GM12864 (cell line): ENCODE measurements around the gene TRUB2.
"Not testable (repeated sequence)": the region's sequence is repeated elsewhere in the genome, so short reads cannot be mapped to it uniquely, and the experiment has no call there.

Experiments used
- DNase-seq: peaks from one replicate; pipeline ENCODE4 v3.0.0-alpha.2; 2011; ENCODE audit warnings: low read depth
- H3K4me3 ChIP-seq: 2 replicates; pipeline ENCODE4 v1.5.1; 2011; ENCODE audit warnings: mild to moderate bottlenecking, low read depth, low read length, control low read depth
- TF ChIP-seq, protein P1 (sequence below): IDR thresholded peaks from 2 replicates; pipeline ENCODE4 v1.5.1; 2011; ENCODE audit warnings: low read depth, mild to moderate bottlenecking, moderate library complexity, low read length, control low read depth, inconsistent platforms; ENCODE audit errors: missing control alignments

The TRUB2 gene

DNA sequence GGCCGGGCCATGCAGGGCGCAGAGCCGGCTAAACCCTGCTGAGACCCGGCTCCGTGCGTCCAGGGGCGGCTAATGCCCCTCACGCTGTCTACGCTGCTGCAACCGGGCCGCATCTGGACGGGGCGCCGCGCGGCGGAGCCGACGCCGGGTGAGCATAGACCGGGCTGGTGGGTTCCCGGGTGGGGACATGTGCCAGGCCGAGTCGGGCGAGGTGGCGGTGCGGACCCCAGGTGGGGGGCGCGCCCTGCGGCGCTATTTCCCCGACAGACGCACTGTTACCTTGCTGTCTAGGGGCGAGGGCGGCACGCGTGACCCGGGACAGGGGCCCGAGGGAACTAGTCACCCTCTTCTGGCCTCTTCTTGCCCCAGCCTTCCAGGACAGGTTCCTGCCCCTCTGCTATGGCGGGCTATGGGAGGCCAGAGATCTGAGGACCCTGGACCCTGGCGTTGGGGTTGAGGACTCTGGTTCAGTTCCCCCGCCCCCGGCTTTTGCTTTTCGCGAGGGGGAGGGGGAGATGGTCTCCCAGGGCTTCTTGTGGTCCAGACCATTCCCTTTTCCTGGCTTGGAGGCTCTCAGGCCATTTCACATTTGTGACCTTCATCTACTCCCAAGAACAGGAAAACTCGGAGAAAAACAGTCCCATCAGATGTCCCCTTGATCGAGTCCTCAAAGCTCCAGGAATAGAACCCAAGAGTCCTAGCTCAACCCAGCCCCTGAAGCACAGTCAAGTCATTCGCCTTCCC is 18.6 kb upstream of the TRUB2 start:
- H3K4me3 ChIP-seq, result peak overlapping the region; percentile 87
- DNase-seq, result no peak
- TF ChIP-seq, protein P1, sequence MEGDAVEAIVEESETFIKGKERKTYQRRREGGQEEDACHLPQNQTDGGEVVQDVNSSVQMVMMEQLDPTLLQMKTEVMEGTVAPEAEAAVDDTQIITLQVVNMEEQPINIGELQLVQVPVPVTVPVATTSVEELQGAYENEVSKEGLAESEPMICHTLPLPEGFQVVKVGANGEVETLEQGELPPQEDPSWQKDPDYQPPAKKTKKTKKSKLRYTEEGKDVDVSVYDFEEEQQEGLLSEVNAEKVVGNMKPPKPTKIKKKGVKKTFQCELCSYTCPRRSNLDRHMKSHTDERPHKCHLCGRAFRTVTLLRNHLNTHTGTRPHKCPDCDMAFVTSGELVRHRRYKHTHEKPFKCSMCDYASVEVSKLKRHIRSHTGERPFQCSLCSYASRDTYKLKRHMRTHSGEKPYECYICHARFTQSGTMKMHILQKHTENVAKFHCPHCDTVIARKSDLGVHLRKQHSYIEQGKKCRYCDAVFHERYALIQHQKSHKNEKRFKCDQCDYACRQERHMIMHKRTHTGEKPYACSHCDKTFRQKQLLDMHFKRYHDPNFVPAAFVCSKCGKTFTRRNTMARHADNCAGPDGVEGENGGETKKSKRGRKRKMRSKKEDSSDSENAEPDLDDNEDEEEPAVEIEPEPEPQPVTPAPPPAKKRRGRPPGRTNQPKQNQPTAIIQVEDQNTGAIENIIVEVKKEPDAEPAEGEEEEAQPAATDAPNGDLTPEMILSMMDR, result peak; percentile 1

DNA sequence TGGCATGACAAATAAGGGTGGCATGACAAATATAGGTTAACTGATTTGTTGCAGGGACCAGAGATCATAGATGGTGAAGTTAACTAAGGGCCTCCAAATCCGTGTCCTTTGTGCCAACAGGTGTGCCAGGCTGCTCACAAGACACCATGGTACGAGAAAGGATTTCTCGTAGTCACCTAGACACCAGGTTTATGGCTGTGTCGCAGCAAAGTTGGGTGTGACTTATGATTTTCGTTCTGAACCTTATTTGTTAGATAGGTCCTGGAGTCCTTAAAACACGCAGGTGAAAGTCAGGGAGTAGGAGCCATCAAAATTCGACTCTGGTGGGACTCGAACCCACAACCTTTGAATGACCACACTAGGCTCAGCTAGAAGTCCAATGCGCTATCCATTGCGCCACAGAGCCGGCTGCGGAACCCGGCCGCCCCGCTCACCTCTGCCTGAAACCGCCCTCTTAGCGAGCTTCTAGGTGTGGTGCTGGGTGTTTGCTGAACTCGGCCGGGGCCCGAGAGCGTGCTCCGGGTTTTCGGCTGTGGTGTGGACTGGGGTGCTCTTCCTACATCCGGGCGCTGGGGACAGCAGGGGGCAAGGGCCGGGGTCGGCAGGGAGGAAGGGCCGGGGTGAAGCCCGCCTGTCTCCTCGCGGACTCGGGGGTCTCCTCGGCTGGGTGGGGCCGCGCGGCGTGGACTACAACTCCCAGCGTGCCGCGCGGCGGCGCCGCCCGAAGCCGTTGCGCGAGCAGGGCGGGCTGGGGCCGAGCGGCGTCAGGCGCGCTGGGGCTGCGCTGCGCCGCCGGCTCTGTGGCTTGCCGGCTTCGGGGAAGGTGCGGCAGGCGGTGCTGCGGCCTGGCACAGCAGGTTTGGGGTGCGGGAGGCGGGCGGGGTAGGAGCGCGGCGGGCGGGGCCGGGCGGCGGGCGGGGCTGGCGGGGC is 17.8 kb upstream of the TRUB2 start, which contains the start of gene SLC27A4:
Gene SLC27A4 (plus strand): TSS at position 767 of the 930 bp plus-strand sequence. CDS start 2,606 bp downstream, outside the sequence.
- H3K4me3 ChIP-seq, result peak within 1 kb of the TSS; percentile 87
- peak; percentile 72 for DNase-seq
- TF ChIP-seq, protein P1, result no peak

DNA sequence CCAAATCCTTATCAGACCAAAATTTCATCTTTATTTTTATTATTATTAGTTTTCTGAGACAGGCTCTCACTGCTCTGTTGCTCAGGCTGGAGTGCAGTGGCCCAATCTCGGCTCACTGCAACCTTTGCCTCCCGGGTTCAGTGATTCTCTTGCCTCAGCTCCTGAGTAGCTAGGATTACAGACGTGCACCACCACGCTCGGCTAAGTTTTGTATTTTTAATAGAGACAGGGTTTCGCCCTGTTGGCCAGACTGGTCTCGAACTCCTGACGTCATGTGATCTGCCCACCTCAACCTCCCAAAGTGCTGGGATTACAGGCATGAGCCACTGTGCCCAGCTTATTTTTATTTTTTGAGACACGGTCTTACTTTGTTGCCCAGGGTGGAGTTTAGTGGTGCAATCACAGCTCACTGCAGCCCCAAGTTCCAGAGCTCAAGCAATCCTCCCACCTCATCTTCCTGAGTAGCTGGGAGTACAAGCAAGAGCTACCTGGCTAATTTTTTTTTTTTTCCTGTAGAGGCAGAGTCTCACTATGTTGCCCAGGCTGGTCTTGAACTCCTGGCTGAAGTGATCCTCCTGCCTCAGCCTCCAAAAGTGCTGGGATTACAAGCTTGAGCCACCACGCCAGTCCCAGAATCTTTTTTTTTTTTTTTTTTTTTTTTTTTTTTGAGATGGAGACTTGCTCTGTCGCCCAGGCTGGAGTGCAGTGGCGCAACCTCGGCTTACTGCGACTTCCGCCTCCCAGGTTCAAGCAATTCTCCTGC is 16.8 kb upstream of the TRUB2 start:
- H3K4me3 ChIP-seq, DNase-seq: not testable (repeated sequence)

DNA sequence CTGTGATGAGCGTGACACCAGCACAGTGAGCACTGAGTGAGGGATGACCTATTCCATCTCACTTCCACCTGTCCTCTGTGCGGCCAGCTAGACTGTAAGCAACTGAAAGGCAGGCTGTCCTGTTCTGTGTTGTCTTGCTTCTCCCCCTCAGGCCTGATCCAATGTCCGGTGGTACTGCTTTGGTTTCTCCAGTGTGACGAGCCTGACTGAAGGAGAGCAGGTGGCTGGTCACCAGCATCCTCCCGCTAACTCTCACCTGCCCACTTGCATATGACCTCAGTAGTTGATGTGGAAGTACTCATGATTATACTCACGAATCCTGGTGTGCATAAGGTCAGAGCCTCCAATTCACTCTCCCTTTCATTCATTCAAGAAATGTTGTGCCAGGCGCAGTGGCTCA is 15.7 kb upstream of the TRUB2 start:
- TF ChIP-seq, protein P1, result no peak
- no peak for DNase-seq
- no peak overlapping the region for H3K4me3 ChIP-seq

DNA sequence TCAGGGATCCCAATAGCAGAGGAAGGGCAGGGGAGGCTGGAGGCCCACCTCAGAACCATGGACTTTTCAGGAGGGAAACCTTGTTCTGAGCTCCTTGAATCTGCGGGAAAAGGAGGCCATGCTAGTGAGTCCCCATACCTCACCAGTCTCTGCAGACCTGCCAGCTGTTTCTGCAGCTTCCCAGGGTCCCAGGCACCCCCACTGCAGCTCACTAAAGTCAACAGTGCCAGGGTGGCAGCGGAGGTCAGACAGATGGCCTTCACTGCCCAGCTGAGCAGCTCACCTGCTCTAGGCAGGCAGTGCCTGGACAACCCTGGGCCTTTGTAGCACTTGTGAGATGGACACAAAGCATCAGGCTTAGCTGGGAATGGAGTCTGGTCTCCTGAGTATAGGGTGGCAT is 13.7 kb upstream of the TRUB2 start:
- no peak overlapping the region for H3K4me3 ChIP-seq
- TF ChIP-seq, protein P1, result no peak
- DNase-seq, result no peak

DNA sequence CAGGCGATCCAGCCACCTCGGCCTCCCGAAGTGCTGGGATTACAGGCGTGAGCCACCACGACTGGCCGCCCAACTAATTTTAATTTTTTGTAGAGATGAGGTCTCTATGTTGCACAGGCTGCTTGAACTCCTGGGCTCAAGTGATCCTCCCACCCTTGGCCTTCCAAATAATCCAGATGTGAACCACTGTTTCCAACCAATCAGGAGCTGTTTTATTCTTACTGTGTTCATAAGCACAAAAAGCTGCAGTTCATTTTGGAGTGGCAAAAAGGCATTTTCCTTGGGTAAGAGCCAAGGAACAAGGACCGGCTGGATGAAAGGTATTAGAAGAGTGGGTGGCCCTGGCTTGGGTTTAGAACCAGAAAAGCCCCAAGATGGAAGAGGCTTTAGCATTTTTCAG is 12.9 kb upstream of the TRUB2 start:
- DNase-seq, result no peak
- TF ChIP-seq, protein P1, result no peak
- H3K4me3 ChIP-seq, result no peak overlapping the region

DNA sequence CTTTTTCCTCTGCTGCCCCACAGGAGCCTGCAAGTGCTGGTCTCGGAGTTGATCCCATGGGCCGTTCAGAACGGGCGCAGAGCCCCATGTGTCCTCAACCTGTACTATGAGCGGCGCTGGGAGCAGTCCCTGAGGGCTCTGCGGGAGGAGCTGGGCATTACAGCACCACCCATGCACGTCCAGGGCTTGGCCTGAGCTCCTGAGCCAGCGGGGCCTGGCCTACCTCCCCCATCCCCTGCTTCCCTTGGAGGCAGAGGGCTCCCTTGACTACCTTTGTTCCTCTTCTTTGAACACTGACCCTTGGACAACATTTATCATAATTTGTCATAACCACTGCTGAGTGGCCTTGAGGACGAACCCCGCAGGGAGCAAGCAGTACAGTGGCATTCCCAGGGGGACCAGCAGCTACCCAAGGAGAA is 11.2 kb upstream of the TRUB2 start:
- H3K4me3 ChIP-seq, result no peak overlapping the region
- DNase-seq, result no peak
- TF ChIP-seq, protein P1, result no peak
